Measurements from ENCODE around the gene UBE2A. TPM values are rescaled to one million over a fixed set of nuclear protein-coding genes. Genes with fewer than 3 reads are reported as not detected.

Gene UBE2A
- total RNA-seq, 1 donor from 2014 or later, result 60.6 TPM

GRCh38 chrX:119579414-119579813 is 5.1 kb downstream of the UBE2A start:
- Mint-ChIP-seq H3K4me3 (ENCODE audit: low read depth) (no peak overlapping the region), H3K36me3 (ENCODE audit: low read depth) (peaks cover 22% of the 10 kb centered on the region), H3K27ac (no peak overlapping the region), H3K4me1 (ENCODE audit: low read depth) (peaks cover 16% of the 10 kb centered on the region), H3K27me3 (ENCODE audit: low read depth) (no peaks in the 10 kb centered on the region), H3K9me3 (no peaks in the 10 kb centered on the region)
- DNase-seq (ENCODE audit: low spot score), result no peak
- intact Hi-C loops (cut with micrococcal nuclease), result loop anchor here (10.0 kb wide), 1 partner anchor 95 kb away; no protein-coding TSS in a partner anchor

GRCh38 chrX:119583431-119584059 is 9.2 kb downstream of the UBE2A start:
- Mint-ChIP-seq H3K9me3 (no peaks in the 10 kb centered on the region), H3K36me3 (ENCODE audit: low read depth) (peaks cover 16% of the 10 kb centered on the region), H3K4me1 (ENCODE audit: low read depth) (peaks cover 10% of the 10 kb centered on the region), H3K27me3 (ENCODE audit: low read depth) (no peaks in the 10 kb centered on the region), H3K4me3 (ENCODE audit: low read depth) (no peak overlapping the region), H3K27ac (no peak overlapping the region)
- DNase-seq (ENCODE audit: low spot score), result no peak
- intact Hi-C loops (cut with micrococcal nuclease), result no loop called here

GRCh38 chrX:119589810-119590209 is 15.4 kb downstream of the UBE2A start:
- no peaks in the 10 kb centered on the region for H3K27me3 Mint-ChIP-seq (ENCODE audit: low read depth)
- no peaks in the 10 kb centered on the region for H3K4me1 Mint-ChIP-seq (ENCODE audit: low read depth)
- H3K36me3 Mint-ChIP-seq (ENCODE audit: low read depth), result peaks cover 33% of the 10 kb centered on the region
- intact Hi-C loops (cut with micrococcal nuclease), result no loop called here
- H3K9me3 Mint-ChIP-seq, result no peaks in the 10 kb centered on the region
- DNase-seq (ENCODE audit: low spot score), result no peak
- no peak overlapping the region for H3K4me3 Mint-ChIP-seq (ENCODE audit: low read depth)
- no peak overlapping the region for H3K27ac Mint-ChIP-seq

- Mint-ChIP-seq H3K9me3 (no peaks in the 10 kb centered on the region), H3K27ac (no peak overlapping the region), H3K4me1 (ENCODE audit: low read depth) (peaks cover 17% of the 10 kb centered on the region), H3K36me3 (ENCODE audit: low read depth) (peaks cover 27% of the 10 kb centered on the region), H3K4me3 (ENCODE audit: low read depth) (no peak overlapping the region), H3K27me3 (ENCODE audit: low read depth) (no peaks in the 10 kb centered on the region)
- no peak for DNase-seq (ENCODE audit: low spot score)
- intact Hi-C loops (cut with micrococcal nuclease), result loop anchor here (10.0 kb wide), 1 partner anchor 88 kb away; no protein-coding TSS in a partner anchor
Measured at GRCh38 chrX:119602701-119603255, 28.4 kb downstream of the UBE2A start.

GRCh38 chrX:119604766-119605463 is 30.6 kb downstream of the UBE2A start:
- Mint-ChIP-seq H3K27ac (peak overlapping the region; percentile 91), H3K9me3 (no peaks in the 10 kb centered on the region), H3K36me3 (ENCODE audit: low read depth) (peaks cover 20% of the 10 kb centered on the region), H3K4me3 (ENCODE audit: low read depth) (peak overlapping the region; percentile 97), H3K27me3 (ENCODE audit: low read depth) (no peaks in the 10 kb centered on the region), H3K4me1 (ENCODE audit: low read depth) (peaks cover 17% of the 10 kb centered on the region)
- intact Hi-C loops (cut with micrococcal nuclease), result loop anchor here (5.0 to 10.0 kb wide), 4 partner anchors 42 to 147 kb away; no protein-coding TSS in a partner anchor
- DNase-seq (ENCODE audit: low spot score), result no peak

- peaks cover 20% of the 10 kb centered on the region for H3K36me3 Mint-ChIP-seq (ENCODE audit: low read depth)
- no peaks in the 10 kb centered on the region for H3K27me3 Mint-ChIP-seq (ENCODE audit: low read depth)
- H3K27ac Mint-ChIP-seq, result peak overlapping the region; percentile 96
- H3K4me3 Mint-ChIP-seq (ENCODE audit: low read depth), result peak overlapping the region; percentile 97
- no peaks in the 10 kb centered on the region for H3K9me3 Mint-ChIP-seq
- intact Hi-C loops (cut with micrococcal nuclease), result loop anchor here (2.0 to 10.0 kb wide), 6 partner anchors 42 to 185 kb away; partner anchors contain the start of genes RPL39 and SEPTIN6
- DNase-seq (ENCODE audit: low spot score), result peak; percentile 23
- H3K4me1 Mint-ChIP-seq (ENCODE audit: low read depth), result peaks cover 20% of the 10 kb centered on the region
Measured at GRCh38 chrX:119605464-119606279, 31.3 kb downstream of the UBE2A start.

GRCh38 chrX:119606280-119607017 is 32.1 kb downstream of the UBE2A start, which contains the start of gene NKRF:
Gene NKRF, minus strand, starts transcription at chrX:119606424.
- H3K27me3 Mint-ChIP-seq (ENCODE audit: low read depth), result no peaks in the 10 kb centered on the region
- DNase-seq (ENCODE audit: low spot score), result peak; percentile 86
- peaks cover 20% of the 10 kb centered on the region for H3K4me1 Mint-ChIP-seq (ENCODE audit: low read depth)
- H3K9me3 Mint-ChIP-seq, result no peaks in the 10 kb centered on the region
- intact Hi-C loops (cut with micrococcal nuclease), result loop anchor here (2.0 to 10.0 kb wide), 6 partner anchors 41 to 184 kb away; partner anchors contain the start of genes RPL39 and SEPTIN6
- H3K27ac Mint-ChIP-seq, result peak within 1 kb of the TSS; percentile 96
- H3K4me3 Mint-ChIP-seq (ENCODE audit: low read depth), result peak within 1 kb of the TSS; percentile 97
- H3K36me3 Mint-ChIP-seq (ENCODE audit: low read depth), result peaks cover 17% of the 10 kb centered on the region

- peak overlapping the region; percentile 96 for H3K27ac Mint-ChIP-seq
- intact Hi-C loops (cut with micrococcal nuclease), result loop anchor here (2.0 to 10.0 kb wide), 6 partner anchors 40 to 184 kb away; partner anchors contain the start of genes RPL39 and SEPTIN6
- no peaks in the 10 kb centered on the region for H3K9me3 Mint-ChIP-seq
- H3K4me1 Mint-ChIP-seq (ENCODE audit: low read depth), result peaks cover 18% of the 10 kb centered on the region
- H3K4me3 Mint-ChIP-seq (ENCODE audit: low read depth), result peak overlapping the region; percentile 97
- peaks cover 13% of the 10 kb centered on the region for H3K36me3 Mint-ChIP-seq (ENCODE audit: low read depth)
- no peak for DNase-seq (ENCODE audit: low spot score)
- H3K27me3 Mint-ChIP-seq (ENCODE audit: low read depth), result no peaks in the 10 kb centered on the region
Measured at GRCh38 chrX:119607018-119607389, 32.6 kb downstream of the UBE2A start.

- Mint-ChIP-seq H3K9me3 (no peaks in the 10 kb centered on the region), H3K27me3 (ENCODE audit: low read depth) (no peaks in the 10 kb centered on the region), H3K36me3 (ENCODE audit: low read depth) (peaks cover 20% of the 10 kb centered on the region), H3K4me1 (ENCODE audit: low read depth) (peaks cover 3% of the 10 kb centered on the region), H3K4me3 (ENCODE audit: low read depth) (no peak overlapping the region), H3K27ac (no peak overlapping the region)
- no peak for DNase-seq (ENCODE audit: low spot score)
- intact Hi-C loops (cut with micrococcal nuclease), result no loop called here
Measured at GRCh38 chrX:119614776-119615175, 40.4 kb downstream of the UBE2A start.

GRCh38 chrX:119617517-119618164 is 43.3 kb downstream of the UBE2A start:
- DNase-seq (ENCODE audit: low spot score), result no peak
- H3K4me3 Mint-ChIP-seq (ENCODE audit: low read depth), result no peak overlapping the region
- H3K27me3 Mint-ChIP-seq (ENCODE audit: low read depth), result no peaks in the 10 kb centered on the region
- intact Hi-C loops (cut with micrococcal nuclease), result no loop called here
- no peaks in the 10 kb centered on the region for H3K9me3 Mint-ChIP-seq
- no peak overlapping the region for H3K27ac Mint-ChIP-seq
- peaks cover 24% of the 10 kb centered on the region for H3K36me3 Mint-ChIP-seq (ENCODE audit: low read depth)
- no peaks in the 10 kb centered on the region for H3K4me1 Mint-ChIP-seq (ENCODE audit: low read depth)

- H3K4me1 Mint-ChIP-seq (ENCODE audit: low read depth), result no peaks in the 10 kb centered on the region
- DNase-seq (ENCODE audit: low spot score), result no peak
- H3K4me3 Mint-ChIP-seq (ENCODE audit: low read depth), result no peak overlapping the region
- intact Hi-C loops (cut with micrococcal nuclease), result no loop called here
- no peak overlapping the region for H3K27ac Mint-ChIP-seq
- H3K9me3 Mint-ChIP-seq, result no peaks in the 10 kb centered on the region
- H3K27me3 Mint-ChIP-seq (ENCODE audit: low read depth), result no peaks in the 10 kb centered on the region
- peaks cover 29% of the 10 kb centered on the region for H3K36me3 Mint-ChIP-seq (ENCODE audit: low read depth)
Measured at GRCh38 chrX:119618439-119618838, 44.1 kb downstream of the UBE2A start.
